GM19467 (cell line): ENCODE measurements around the gene ENPP6.

Experiments used
- ATAC-seq: cut with Tn5 transposase; IDR thresholded peaks from one replicate; pipeline ENCODE4 v1.9.1; 2021; ENCODE audit warnings: mild to moderate bottlenecking, moderate library complexity; ENCODE audit not compliant: unreplicated experiment

The ENPP6 gene

DNA sequence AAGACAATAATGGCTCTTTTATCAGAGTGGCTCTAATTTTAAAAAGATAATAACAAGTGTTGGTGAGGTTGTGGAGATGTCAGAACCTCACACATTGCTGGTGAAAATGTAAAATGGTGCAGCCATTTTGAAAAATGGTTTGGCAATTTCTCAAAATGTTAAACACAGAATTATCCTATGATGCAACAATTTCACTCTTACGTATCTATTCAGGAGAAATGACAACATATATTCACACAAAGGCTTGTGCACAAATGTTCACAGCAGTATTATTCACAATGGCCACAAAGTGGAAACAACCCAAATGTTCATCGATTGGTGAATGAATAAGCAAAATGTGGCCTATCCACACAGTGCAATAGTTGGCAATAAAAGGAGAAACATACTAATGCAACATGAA lies 24.7 kb downstream of the ENPP6 start:
- ATAC-seq: no peak

GRCh38 chr4:184191267-184191666 lies 26.4 kb downstream of the ENPP6 start:
- ATAC-seq: no peak

DNA sequence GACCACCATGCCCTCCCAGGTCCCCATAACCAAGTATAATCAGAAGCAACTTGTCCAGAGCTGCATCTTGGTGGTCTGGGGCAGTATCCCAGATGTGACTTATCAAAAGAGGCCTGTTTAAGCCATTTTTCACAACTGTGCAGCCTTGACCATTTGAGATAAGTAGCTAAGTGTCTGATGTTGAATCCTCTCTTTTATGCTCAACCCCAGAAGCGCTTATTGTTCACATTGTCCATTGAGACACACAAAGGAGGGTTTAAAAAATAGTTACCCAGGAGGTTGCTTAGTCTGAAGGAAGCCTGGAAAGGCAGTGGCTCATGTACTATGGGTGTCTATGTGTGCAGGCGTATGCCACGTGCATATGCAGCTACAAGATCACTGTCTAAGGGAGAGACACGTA lies 27.0 kb downstream of the ENPP6 start:
- ATAC-seq: no peak

- no peak for ATAC-seq
Observed at GRCh38 chr4:184189966-184190365, 27.7 kb downstream of the ENPP6 start.

DNA sequence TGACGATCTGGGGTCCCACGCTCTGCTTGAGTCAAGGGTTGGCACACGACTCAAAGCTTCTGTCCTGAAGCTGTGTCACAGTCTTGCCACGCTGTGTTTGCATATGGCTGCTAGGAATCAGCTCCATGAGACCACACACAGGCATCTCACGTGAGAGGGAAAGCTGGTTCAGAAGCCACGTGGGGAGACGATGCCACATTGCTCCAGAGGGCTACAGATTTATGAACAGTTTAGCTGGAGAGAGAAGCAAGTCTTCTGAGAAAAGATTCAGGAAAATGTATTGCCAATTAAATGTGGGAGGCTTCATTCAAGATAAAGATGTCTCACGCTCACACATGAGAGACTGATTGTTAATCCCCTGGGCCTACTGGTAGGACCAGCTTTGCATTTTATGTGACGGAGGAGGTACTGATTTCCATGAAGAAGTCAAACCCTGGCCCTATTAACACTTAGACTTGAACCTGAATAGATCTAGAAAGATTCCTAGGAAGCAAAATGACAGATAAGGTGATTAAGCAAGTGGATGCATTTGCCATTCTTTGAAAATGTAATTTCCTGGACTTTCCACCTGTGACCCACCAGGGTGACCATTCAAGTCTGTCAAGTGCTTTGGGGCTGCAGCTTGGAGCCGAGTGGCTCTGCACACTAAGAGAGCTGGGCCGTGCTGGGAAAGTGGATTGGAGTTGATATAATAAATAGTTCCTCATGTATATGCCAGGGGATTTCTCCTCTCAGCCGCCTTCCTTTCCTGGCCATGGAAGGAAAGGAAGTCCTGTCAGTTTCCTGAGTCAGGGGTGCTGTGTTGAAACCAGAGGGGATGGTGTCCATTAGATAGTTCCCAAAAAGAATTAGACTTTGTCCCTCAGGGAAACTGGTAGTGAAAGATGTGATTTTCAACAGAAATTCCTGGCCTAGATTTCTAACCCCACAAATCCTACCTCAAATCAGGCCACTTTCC lies 29.0 kb downstream of the ENPP6 start:
- no peak for ATAC-seq

DNA sequence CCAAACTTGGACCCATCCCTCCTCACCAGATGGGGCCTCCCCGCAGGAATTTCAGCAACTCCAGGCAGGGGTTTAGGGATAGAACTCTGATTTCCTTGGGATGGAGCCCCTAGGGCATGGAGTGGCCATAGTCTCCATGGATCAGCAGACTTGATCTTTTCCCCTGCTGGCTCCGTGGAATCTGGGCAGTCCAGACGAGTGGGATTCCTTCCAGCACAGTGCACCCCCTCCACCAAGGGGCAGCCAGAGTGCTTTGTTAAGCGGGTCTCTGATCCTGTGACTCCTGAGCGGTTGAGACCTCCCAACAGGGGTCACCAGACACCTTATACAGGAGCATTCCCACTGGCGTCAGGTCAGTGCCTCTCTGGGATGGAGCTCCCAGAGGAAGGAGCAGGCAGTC lies 40.4 kb downstream of the ENPP6 start:
- no peak for ATAC-seq

DNA sequence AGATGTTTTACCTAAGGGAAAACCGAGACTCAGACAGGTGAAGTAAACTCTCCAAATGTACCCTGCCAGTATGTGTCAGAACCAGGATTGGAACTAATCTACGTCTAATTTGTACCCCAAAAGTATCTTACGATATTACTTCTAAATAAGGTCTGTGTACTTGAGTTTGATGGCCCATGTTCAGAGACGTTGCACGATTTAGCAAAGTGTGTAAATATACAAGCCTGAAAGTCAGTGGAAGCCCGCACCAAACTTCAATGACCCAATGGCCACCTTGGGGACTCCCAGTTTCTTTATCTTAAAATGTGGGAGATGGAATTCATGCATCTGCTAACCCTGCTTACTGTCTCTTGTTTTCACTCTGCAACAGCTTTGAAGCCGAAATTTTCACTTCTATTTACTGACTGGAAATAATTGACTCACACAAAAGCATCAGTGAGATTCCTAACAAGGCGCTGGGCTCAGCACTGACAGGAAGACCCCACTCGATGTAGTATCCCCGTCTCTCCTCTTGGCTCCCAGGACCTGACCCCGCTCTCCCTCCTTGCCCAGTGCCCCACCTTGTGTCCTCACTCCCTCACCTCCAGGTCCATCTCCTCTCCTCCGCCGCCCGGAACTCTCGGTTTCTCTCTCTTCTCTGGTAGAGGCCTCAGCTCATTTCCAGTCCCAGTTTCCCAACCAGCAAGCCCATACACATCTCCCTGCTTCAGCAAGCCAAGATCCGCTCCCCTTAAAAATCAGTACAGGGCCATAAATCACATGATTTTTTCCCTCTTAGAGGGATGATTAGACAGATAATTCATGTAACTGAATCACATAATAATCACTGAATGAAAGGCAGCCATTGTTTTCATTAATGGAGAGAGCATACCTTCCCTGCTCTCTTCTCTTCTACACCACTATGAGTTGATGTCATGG lies 42.8 kb downstream of the ENPP6 start:
- ATAC-seq: no peak

- ATAC-seq: no peak
Observed at GRCh38 chr4:184171011-184171410, 46.7 kb downstream of the ENPP6 start.

- ATAC-seq: no peak
Observed at GRCh38 chr4:184169225-184169867, 48.3 kb downstream of the ENPP6 start.

DNA sequence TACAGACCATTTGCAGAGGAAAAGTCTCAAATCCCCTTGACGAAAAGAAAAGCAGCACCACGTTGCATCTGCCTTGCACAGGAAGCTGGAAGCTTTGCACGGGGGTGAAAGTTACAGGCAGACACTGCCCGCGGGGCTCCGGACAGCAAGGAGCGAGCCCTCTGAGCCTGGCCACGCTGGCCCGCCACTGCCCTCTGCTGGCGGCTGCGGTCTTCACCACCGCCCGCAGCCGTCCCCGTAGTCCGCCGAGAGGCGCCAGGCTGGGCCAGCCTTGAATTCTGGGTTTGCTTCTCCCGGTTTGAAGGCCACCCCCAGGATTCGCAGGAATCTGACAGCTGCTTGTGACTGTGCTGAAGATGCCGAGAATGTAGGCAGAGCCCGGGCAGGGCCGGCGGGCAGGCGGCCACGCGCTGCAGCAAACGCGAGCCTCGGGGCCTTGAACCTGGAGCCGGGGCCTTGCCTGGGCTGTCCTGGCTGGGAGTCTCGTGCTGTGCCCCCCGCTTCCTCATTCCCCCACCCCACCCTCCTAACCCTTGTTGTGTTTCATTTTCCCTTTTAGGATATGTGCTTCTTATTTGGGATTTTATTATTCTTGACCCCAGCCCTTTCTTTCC lies 49.2 kb downstream of the ENPP6 start:
- ATAC-seq: peak; percentile 91

- ATAC-seq: peak; percentile 58
Observed at GRCh38 chr4:184167576-184167975, 50.1 kb downstream of the ENPP6 start.

GRCh38 chr4:184166736-184167135 lies 50.9 kb downstream of the ENPP6 start:
- ATAC-seq: no peak

GRCh38 chr4:184165291-184165690 lies 52.4 kb downstream of the ENPP6 start:
- no peak for ATAC-seq

- ATAC-seq: no peak
Observed at GRCh38 chr4:184163813-184164212, 53.9 kb downstream of the ENPP6 start.

DNA sequence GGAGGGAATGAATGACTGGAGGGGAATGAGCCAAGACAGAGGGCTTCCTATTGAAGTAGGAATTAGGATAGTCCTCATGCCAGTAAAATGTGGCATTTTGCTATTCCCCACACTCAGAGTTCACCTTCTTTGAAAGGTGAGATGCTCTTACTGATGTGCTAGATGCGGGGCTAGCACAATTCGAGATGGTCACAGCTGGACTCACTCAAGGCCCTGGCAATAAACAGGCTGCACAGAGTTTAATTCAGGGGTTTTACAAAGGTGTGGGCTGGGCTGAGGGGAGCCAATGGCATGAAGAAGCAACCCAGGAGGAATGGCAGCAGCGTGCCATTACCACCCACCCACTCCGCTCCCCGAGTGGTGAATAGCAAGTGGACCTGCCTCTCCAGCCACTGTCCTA lies 55.1 kb downstream of the ENPP6 start:
- ATAC-seq: no peak

DNA sequence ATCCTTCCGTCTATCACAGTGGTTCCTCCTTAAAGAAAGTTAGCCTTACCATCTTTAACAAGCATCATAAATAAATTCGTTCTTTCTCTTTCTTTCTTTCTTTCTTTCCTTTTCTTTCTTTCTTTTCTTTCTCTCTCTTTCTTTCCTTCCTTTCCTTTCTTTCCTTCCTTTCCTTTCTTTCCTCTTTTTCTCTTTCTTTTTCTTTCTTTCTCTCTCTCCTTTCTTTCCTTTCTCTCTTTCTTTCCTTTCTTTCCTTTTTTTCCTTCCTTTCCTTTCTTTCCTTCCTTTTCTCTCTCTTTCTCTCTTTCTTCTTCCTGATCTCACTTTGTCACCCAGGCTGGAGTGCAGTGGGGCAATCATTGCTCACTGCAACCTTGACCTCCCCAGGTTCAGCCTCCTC lies 60.4 kb downstream of the ENPP6 start:
- no peak for ATAC-seq

GRCh38 chr4:184156163-184156920 lies 61.3 kb downstream of the ENPP6 start:
- no peak for ATAC-seq

DNA sequence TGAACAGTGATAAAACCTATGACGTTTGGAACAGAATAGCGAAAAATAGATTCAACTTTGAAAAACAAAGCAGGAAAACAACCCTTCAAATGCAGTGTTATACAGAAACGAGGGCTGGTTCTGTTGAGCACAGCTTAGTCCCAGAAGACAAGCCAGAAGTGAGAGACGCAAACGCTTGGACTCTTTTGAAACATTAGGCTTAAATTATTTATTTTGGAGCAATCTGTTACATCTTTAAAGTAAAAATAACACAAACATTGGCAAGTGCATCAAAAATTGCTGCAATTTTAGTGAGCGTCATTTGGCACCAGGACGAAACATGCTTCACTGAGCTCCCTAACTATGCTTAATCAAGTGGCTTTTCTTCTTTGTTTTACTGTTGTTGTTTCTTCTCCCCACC lies 63.5 kb downstream of the ENPP6 start:
- no peak for ATAC-seq

DNA sequence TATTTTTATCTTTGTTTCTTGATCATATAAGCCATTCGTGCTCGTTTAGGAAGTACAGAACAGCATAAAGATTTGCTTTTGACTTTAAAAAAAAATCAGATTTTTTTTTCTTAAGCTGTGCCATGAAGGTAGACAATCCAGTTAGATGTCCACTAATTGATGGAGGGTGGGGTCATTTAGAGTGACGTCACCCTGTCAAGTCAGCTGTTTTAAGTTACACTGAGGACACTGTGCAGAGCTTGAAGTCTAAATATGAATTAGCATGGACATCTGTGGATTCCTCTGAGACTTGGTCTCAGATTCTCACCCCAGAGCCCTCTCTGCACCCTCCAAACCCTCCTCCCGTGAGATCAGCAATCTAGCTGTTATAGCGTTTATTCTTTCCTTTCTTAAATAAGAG lies 63.9 kb downstream of the ENPP6 start:
- no peak for ATAC-seq

DNA sequence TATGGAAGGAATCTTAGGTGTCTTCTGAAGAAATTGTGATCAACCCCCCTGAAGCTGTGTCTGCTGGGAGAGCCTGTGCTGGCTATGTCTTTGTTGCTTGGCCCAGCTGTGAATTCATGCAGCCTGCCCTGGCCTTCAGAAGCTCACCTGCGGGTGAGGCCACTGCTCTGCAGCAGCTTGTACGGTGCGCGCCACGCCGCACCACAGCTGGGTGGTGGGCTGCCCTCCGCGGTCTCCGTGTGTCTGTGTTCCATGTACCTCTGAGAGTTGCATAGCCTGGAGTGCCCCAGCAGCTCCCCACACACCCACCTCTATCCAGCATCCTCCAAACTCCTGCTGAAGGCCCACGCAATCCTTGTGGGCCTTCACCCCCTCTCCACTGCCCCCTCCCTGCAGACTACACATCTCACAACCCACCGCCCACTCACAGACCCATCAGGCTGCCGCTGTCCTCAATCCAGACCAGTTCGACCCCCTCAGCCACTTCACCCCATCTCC lies 65.6 kb downstream of the ENPP6 start:
- ATAC-seq: no peak
